GM21528 (cell line): ENCODE results near the gene CLCF1.

Experiments used
- ATAC-seq: cut with Tn5 transposase; IDR thresholded peaks from one replicate; pipeline ENCODE4 v1.9.1; 2021; ENCODE audit warnings: mild to moderate bottlenecking, moderate library complexity; ENCODE audit not compliant: unreplicated experiment, low FRiP score

The CLCF1 gene

GRCh38 chr11:67364169-67364568, 9.2 kb downstream of the CLCF1 start:
- no peak for ATAC-seq

DNA sequence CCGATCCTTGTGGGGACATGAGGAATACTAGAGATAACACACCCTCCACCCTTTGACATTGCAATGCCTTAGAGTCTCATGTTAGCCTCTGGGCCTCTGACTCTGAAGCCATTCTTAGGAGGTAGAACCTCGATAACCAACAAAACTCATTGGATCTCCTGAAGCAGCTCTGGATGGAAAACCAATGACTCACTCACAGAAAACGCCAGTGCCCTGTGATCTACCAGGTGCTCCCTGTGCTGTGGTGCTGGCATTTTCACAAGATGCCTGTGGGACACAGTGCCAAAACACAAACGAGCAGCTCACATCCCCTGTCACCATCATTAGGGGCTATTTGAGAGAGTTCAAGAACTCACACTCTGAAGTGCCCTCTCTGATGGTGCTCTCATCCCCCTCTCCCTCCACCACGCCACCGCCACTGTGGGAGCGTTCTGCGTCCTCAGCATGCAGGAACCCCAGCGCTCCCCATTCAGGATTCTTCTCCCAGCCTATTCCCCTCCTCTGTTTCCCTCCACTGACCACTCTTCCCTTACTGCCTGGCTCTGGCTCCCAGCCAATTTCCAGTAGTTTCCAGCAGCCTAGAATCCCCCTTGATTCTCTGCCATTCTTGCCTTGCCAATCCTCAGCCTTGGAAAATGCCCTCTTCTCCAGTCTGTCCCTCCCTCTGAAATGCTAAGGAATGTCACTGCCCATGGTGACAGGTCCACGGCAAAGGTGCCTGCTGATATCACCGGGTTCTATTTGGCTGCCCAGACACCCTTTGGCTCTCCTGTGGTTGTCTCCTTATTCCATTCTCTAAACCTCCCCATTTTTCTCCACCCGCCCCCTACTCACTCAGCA, 15.3 kb downstream of the CLCF1 start:
- no peak for ATAC-seq

DNA sequence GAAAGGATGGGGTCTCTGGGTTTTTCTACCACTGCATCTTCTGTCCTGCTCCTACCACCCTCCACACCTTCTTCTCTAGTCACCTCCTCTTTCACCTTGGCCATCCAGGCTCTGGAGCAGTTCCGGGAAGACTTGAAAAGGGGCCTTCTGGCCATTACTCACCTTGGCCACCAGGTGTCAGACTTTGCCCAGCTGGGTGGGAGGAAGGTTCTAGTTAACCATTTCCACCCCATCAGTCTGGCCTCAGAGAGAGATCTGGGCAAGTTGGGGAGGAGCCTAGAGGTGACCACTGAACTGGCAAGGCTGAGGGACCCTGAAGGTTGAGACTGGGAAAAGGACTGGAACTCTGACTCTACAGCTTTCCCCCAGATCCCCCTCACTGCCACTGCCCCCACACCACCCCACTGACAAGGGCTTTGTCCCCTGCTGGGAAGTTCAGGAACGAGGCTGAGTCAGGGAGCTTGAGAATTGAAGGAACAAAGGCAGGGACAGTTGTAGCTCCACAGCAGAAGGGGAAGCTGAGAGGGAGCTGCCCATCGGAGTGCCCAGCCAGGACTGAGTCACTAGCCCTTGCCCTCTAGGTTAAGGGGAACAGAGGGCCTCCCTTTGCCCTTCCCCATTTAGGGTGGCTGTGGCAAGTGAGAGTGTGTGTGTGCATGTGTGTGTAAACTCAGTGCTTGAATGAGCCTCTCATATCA, 16.4 kb downstream of the CLCF1 start:
- no peak for ATAC-seq

- ATAC-seq, result no peak
Measured at GRCh38 chr11:67356387-67356863, 17.0 kb downstream of the CLCF1 start.

DNA sequence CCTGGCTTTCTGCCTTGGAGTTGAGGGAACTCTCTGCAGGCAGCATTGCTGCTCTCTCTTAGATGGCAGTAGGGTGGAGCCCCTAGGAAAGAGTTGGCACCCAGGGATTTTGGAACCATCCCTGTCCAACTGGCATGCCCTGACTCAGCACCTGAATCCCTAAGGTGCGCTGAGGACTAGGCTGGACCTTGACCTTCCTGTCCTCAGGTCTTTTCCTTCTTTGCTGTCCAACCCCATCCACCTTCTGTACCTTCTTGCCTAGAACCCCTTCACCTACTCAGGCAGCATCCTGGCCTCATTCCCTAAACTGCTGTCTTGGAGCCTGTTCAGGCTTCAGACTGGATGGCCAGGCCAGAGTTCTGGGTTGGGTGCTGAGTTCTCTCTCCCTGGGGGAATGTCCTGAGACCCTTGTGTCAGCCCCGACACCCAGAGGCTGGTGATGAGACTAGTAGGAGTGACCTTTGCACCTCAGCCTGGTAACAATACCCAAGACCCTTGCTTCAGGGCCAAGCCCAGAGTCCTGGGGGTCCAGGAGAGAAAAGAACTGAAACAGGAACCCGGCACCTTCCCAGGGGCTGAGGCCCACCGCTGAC, 17.5 kb downstream of the CLCF1 start:
- no peak for ATAC-seq

GRCh38 chr11:67355023-67355793, 18.2 kb downstream of the CLCF1 start:
- ATAC-seq, result no peak

GRCh38 chr11:67354075-67355022, 19.0 kb downstream of the CLCF1 start:
- no peak for ATAC-seq

DNA sequence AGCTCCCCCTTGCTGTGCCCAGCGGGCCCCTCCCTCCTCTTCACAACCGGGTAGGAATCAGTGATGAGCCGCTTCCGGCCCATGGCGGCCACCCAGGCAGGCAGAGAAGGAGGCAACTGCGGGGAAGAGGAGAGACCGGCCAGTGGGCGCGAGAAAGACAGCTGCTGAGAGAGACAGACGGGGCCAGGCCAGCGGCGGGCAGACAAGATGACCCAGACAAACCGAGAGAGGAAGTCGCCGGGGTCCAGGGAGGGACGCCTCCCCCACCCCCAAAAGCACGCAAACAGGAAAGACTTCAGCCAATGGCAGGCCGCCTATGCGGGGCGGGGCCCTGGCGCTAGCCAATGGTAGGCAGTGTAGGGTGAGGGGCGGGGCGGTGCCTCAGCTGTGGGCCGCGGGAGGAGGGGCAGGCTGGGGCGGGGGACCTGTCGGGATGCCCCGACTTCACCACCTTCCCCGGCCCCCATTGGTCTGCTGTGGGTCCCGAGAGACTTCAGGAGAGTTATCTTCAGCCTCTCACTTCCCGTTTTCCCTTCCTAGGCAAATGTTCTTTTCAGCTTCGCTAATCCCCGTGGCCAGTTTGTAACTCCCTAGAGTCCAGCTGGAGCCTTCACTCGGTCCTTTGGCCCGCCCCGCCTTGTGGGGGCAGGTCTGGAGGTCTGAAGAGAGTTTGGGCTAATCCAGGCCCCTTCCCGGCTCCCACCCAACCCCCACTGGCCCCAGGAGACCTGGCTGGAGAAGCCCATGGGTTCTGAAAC, 19.9 kb downstream of the CLCF1 start, which contains the start of gene POLD4:
POLD4 (minus strand) TSS at position 230 of the 758 bp plus-strand sequence; CDS start at position 83, 147 bp downstream.
- ATAC-seq, result peak; percentile 69

GRCh38 chr11:67352546-67353316, 20.7 kb downstream of the CLCF1 start:
- no peak for ATAC-seq

- no peak for ATAC-seq
Measured at GRCh38 chr11:67351275-67352005, 22.0 kb downstream of the CLCF1 start.

GRCh38 chr11:67349928-67350465, 23.4 kb downstream of the CLCF1 start:
- ATAC-seq, result no peak

DNA sequence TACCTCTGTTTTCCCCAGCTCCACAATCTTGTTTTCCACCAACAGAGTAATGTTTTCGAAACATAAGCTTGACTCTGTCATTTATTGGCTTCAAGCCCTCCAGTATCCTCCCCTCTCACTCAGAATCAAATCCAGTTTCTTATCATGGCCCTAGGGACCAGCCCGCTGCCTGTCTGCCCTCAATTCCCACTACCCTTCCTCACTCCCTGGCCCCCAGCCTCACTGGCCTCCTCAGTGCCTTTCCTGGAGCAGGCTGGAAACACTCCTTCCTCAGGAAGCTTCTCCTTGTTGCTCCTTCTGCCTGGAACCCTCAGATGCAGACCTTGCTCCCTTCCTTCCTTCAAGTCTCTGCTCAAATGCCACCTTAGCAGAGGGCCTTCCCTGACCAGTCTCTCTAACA, 23.9 kb downstream of the CLCF1 start:
- ATAC-seq, result no peak

DNA sequence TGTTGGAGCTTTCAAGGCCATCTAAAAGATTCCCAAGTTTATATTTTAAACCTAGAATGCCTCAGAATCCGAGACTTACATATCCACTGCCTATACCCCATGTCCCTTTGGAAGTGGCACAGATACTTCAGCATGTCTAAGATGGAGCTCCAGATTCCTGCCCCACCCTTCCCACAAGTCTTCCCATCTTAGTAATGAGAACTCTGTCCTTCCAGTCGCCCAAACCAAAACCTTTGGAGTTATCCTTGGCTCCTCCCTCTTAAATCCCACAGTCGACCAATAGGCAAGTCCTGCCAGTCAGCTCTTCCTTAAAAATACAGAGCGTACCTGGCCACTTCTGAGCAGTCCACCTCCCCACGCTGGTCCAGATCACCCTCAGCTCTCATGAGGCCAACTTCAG, 24.4 kb downstream of the CLCF1 start:
- ATAC-seq, result no peak

GRCh38 chr11:67347964-67348749, 25.2 kb downstream of the CLCF1 start:
- no peak for ATAC-seq

- ATAC-seq, result no peak
Measured at GRCh38 chr11:67345920-67346819, 27.2 kb downstream of the CLCF1 start.
